Heart left ventricle (tissue), 16 donors: Measurements from ENCODE around the gene TRIM65. TPM values are rescaled to one million over a fixed set of nuclear protein-coding genes. Genes with fewer than 3 reads are reported as not detected.

Experiments
- ATAC-seq, 4 donors: fragments of 200-7000 bp; cut with Tn5 transposase; one replicate each; pipeline ENCODE4 v1.9.1; 2020 to 2022; ENCODE audit warnings: moderate library complexity in 4 of 4, mild to moderate bottlenecking in 3 of 4, moderate number of reproducible peaks in 1 of 4
- DNase-seq, 5 donors: peaks; one replicate each; pipeline ENCODE4 v3.0.0-alpha.2; 2020
- H3K27ac ChIP-seq, 12 donors: fragments of 200-600 bp; sonication (generic) in 4 of 12; one replicate each; pipeline versions ENCODE4 v1.5.0 to v1.8.0; 2016 to 2022; ENCODE audit warnings: mild to moderate bottlenecking in 2 of 12
- H3K27me3 ChIP-seq, 9 donors: fragments of 200-600 bp; sonication (generic) in 2 of 9; one replicate each; pipeline versions ENCODE4 v1.5.1 to v1.8.0; 2016 to 2022; ENCODE audit warnings: mild to moderate bottlenecking in 3 of 9
- H3K36me3 ChIP-seq, 9 donors: fragments of 200-600 bp; sonication (generic) in 2 of 9; one replicate each; pipeline versions ENCODE4 v1.5.0 to v1.8.0; 2018 to 2022; ENCODE audit warnings: mild to moderate bottlenecking in 2 of 9
- H3K4me1 ChIP-seq, 12 donors: fragments of 200-600 bp; sonication (generic) in 4 of 12; one replicate each; pipeline versions ENCODE4 v1.5.0 to v1.8.0; 2016 to 2022; ENCODE audit warnings: mild to moderate bottlenecking in 3 of 12
- H3K4me3 ChIP-seq, 12 donors: fragments of 200-600 bp; sonication (generic) in 4 of 12; one replicate each; pipeline versions ENCODE4 v1.5.0 to v1.8.0; 2017 to 2022; ENCODE audit warnings: mild to moderate bottlenecking in 9 of 12, moderate library complexity in 4 of 12
- H3K9me3 ChIP-seq, 12 donors: fragments of 200-600 bp; sonication (generic) in 4 of 12; one replicate each; pipeline versions ENCODE4 v1.5.0 to v1.8.0; 2016 to 2022; ENCODE audit warnings: mild to moderate bottlenecking in 1 of 12
- CTCF ChIP-seq, 12 donors: fragments of 200-600 bp; sonication (generic) in 4 of 12; IDR thresholded peaks; one replicate each; pipeline versions ENCODE4 v1.5.0 to v1.8.0; 2018 to 2022; ENCODE audit warnings: antibody characterized with exemption in 12 of 12, mild to moderate bottlenecking in 5 of 12
- POLR2A ChIP-seq, 2 donors: fragments of 450-650 bp; IDR thresholded peaks; one replicate each; pipeline ENCODE4 v1.6.1; 2017; ENCODE audit warnings: antibody characterized with exemption in 2 of 2, mild to moderate bottlenecking in 2 of 2, moderate library complexity in 2 of 2
- WGBS, 4 donors: extraction: QIAGEN DNeasy Blood & Tissue Kit in 2 of 4; methylation state at CpG; one replicate each; pipeline versions ENCODE4 v1.1.5 to v1.1.7; 2013 to 2018; 5-methylcytosine and 5-hydroxymethylcytosine counted together
- intact Hi-C, 10 donors: fragments of 100-400 bp; cut with DNase I; formaldehyde crosslinking; loops; one replicate each; pipeline versions ENCODE4 v1.11.1 to v1.14.2; 2022
- polyA plus RNA-seq, 2 donors: library from polyadenylated mRNA; stranded (reverse); fragments of 200-250 nt; gene quantifications; one replicate each; pipeline ENCODE4 v1.2.3, GENCODE V29; 2013
- total RNA-seq, 9 donors: library from RNA; depleted of rRNA in 2 of 9; stranded (reverse); fragments of >200 nt in 2 of 9; fragmentation: NEBNext Ultra II Directional in 3 of 9; extraction: Animal tissue kit (Norgen Biotek cat#: 25700) in 3 of 9; gene quantifications; one replicate each; pipeline versions ENCODE4 v1.1.0 to v1.2.4, GENCODE V29; 2016 to 2023
- donor health status: ischemic (EF 13 %, LVEDD 7.1; RV severe dilation, severe dysfunction).
- donor health status: healthy with polysubstance abuse.
- donor health status: DM: no; HTN: yes; CAD: no.
- donor health status: DM: no; HTN: no; CAD: no.
- donor health status: ischemic (EF 25% LVEDD 6.9; RV normal size, moderate dysfunction).
- donor health status: ischemic (EF 25% LVEDD 5.7; RV mildly dilated, moderate dysfunction).
- donor health status: healthy.
- donor health status: DM: yes; HTN: yes; CAD: no.
- donor health status: ischemic (EF 35%, LVEDD 5.7; RV mildly dilated, moderate dysfunction).
- donor health status: nonischemic (EF 11% LVEDD 7.7; RV severe dilation, severe dysfunction).
- donor health status: DM: yes; HTN: yes; CAD: no.
- donor health status: PGD.
- donor health status: ischemic (EF 29% LVEDD 5.4; RV normal size, mild dysfunction).
- donor health status: nonischemic (EF 23%, LVEDD 6.1; RV moderate dilation, normal function).

TRIM65 gene
- total and polyA plus RNA-seq, 11 donors, result 6.8 to 16.1 (median 9.5) TPM

GRCh38 chr17:75917917-75918445, 21.2 kb upstream of the TRIM65 start:
- no peaks in the 10 kb centered on the region for H3K4me1 ChIP-seq
- H3K27me3 ChIP-seq, result no peaks in the 10 kb centered on the region
- H3K27ac ChIP-seq, result no peak overlapping the region
- TF ChIP-seq CTCF (IDR thresholded peaks at IDR 0.05) (no peak), POLR2A (IDR thresholded peaks at IDR 0.05) (no peak)
- intact Hi-C loops, result no loop called here
- H3K4me3 ChIP-seq, result no peak overlapping the region
- H3K36me3 ChIP-seq, result peaks cover 0 to 22% (median 5%) of the 10 kb centered on the region in 9 donors
- WGBS, 4 donors, result 95 to 96% (median 96%) methylated on average over 10 to 31 of the region's 31 CpGs
- ATAC-seq, result no peak
- DNase-seq, result no peak
- no peaks in the 10 kb centered on the region for H3K9me3 ChIP-seq

GRCh38 chr17:75917141-75917916, 20.6 kb upstream of the TRIM65 start:
- DNase-seq (no peak), ATAC-seq (no peak)
- TF ChIP-seq CTCF (IDR thresholded peaks at IDR 0.05), result no peak
- TF ChIP-seq POLR2A (IDR thresholded peaks at IDR 0.05), result no peak
- Histone ChIP-seq H3K9me3 (no peaks in the 10 kb centered on the region), H3K27ac (no peak overlapping the region), H3K4me1 (no peaks in the 10 kb centered on the region), H3K27me3 (no peaks in the 10 kb centered on the region), H3K4me3 (no peak overlapping the region), H3K36me3 (peaks cover 0 to 26% (median 5%) of the 10 kb centered on the region in 9 donors)
- 83 to 90% (median 88%) methylated on average over 19 to 23 of the region's 23 CpGs for WGBS, 4 donors
- intact Hi-C loops, result no loop called here

DNA sequence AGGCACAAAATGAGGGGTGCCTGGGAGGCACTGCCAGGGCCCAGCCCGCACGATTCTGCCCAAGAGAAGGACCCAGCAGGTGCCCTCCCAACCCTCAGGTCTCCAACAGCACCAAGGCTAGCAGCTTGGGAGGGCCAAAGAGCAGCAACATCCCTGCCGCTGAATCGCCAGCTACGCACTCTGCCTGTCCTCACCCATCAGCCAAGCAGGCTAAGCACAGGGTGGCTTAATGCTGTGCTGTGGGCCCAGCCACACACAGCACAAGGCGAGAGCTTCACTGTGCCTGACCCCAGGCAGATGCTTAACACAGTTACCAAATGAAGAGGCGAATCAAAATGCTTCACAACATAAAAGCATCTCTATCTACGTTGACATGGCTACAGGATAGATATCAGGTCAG, 18.5 kb upstream of the TRIM65 start:
- no peak for TF ChIP-seq POLR2A (IDR thresholded peaks at IDR 0.05)
- TF ChIP-seq CTCF (IDR thresholded peaks at IDR 0.05), result no peak
- Histone ChIP-seq H3K4me3 (no peak overlapping the region), H3K27me3 (no peaks in the 10 kb centered on the region), H3K36me3 (peaks cover 0 to 37% (median 7%) of the 10 kb centered on the region in 9 donors), H3K4me1 (peaks cover 0 to under 1% (median 0%) of the 10 kb centered on the region in 12 donors), H3K9me3 (no peaks in the 10 kb centered on the region), H3K27ac (no peak overlapping the region)
- WGBS, 4 donors, result 85 to 94% (median 89%) methylated on average over 8 of the region's 8 CpGs
- ATAC-seq, result no peak
- no peak for DNase-seq
- intact Hi-C loops, result no loop called here

- TF ChIP-seq CTCF (IDR thresholded peaks at IDR 0.05), result no peak
- no peak for TF ChIP-seq POLR2A (IDR thresholded peaks at IDR 0.05)
- H3K4me3 ChIP-seq, result no peak overlapping the region
- no peak for ATAC-seq
- H3K27ac ChIP-seq, result no peak overlapping the region
- peaks cover 0 to 6% (median 0%) of the 10 kb centered on the region in 12 donors for H3K4me1 ChIP-seq
- intact Hi-C loops, result no loop called here
- 94 to 98% (median 95%) methylated on average over 27 to 34 of the region's 34 CpGs for WGBS, 4 donors
- H3K9me3 ChIP-seq, result no peaks in the 10 kb centered on the region
- DNase-seq, result no peak
- H3K36me3 ChIP-seq, result peaks cover 0 to 33% (median 7%) of the 10 kb centered on the region in 9 donors
- H3K27me3 ChIP-seq, result no peaks in the 10 kb centered on the region
Measured at GRCh38 chr17:75914643-75915267, 18.0 kb upstream of the TRIM65 start.
